ENCODE data around the gene HSPA12A.

Gene HSPA12A, protein sequence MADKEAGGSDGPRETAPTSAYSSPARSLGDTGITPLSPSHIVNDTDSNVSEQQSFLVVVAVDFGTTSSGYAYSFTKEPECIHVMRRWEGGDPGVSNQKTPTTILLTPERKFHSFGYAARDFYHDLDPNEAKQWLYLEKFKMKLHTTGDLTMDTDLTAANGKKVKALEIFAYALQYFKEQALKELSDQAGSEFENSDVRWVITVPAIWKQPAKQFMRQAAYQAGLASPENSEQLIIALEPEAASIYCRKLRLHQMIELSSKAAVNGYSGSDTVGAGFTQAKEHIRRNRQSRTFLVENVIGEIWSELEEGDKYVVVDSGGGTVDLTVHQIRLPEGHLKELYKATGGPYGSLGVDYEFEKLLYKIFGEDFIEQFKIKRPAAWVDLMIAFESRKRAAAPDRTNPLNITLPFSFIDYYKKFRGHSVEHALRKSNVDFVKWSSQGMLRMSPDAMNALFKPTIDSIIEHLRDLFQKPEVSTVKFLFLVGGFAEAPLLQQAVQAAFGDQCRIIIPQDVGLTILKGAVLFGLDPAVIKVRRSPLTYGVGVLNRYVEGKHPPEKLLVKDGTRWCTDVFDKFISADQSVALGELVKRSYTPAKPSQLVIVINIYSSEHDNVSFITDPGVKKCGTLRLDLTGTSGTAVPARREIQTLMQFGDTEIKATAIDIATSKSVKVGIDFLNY

GRCh38 chr10:116742367-116743265, at the start of gene HSPA12A:
TSS of gene HSPA12A (minus strand) at chr10:116742566. CDS start at chr10:116742469, 97 bp downstream.
- peak; percentile 2 for DNase-seq

DNA sequence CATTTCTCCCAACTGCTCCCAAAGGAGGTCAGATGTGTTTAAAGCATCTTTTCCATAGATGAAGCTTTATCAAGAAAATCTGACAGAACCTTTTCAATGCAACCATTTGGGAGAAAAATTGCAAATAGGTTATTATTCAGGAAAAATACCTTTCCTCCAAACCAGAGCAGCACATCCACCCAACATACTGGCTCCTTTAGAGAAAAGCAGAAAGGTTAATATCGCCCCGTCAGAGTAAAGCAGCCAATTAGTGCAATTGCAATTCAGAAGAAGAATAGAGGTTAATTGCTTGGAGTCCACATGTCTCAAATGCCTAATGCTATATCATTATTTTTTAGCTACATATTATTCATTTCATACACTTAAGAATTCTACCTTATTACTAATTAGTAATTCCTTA, 48.9 kb upstream of the HSPA12A start:
- no peak for DNase-seq

GRCh38 chr10:116787893-116788665, 45.7 kb upstream of the HSPA12A start:
- DNase-seq, result peak; percentile 56

DNA sequence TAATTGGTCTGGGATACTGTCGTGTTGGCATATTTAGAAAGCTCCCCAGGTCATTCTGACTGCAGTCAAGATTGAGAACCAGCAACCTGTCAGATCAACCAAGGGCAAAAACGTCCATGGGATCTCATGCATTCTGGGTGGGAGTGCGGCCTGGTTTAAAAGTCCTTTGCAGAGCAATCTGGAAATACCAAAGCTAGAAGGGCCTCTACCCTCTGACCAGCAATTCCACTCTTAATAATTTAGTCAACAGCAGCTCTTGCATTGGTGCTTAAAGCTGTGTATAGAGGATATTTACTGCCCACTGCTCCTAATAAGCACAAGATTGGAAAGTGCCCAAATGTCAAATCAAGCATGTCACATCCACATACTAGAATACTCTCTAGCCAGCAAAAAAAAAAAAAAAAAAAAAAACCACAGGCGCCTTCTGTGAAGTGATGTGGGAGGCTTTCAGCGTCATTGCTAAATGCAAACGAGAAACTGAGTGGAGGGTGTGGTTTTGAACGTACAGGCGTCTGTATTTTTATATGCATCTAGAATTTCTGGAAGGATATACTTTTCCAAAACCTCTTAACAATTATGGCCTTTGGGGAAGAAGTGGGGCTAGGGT, 44.8 kb upstream of the HSPA12A start:
- no peak for DNase-seq

- no peak for DNase-seq
Observed at GRCh38 chr10:116785867-116786266, 43.5 kb upstream of the HSPA12A start.

GRCh38 chr10:116785282-116785681, 42.9 kb upstream of the HSPA12A start:
- no peak for DNase-seq

DNA sequence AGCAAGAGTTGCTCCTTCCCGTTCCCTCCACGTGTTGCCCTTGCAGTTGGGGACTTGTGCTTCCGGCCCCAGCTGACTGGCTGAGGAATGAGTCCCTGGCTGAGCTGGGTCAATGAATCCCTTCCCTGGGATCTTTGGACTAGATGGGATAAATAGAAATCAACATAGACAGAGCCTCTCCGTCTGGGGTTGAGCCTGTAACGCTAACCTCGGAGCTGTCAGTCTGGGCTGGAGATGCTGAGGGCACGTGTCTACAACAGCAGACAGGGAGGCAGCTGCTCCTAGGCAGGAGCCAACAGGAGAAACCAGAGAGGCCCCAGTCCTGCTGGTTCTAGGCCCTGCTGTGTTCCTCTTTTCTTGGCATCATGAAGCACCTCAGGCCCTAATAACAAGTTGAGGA, 42.3 kb upstream of the HSPA12A start:
- no peak for DNase-seq

DNA sequence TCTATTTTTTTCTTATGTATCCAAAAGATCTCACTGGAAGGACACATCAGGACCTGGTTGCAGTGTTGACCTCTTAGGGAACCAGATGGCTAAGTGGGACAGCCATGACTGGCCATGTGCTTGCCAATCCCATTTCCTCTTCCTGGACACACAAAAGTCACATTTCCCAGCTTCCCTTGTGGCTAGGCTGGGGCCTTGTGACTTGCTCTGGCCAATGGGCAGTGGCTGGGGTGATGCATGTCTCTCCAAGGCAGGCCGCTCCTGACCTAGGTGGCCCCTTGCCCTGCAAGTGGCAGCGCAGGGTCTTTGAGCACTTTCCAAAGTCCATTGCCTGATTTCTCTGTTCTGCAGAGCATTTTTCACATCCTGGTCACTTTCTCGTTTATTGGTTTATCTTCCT, 41.7 kb upstream of the HSPA12A start:
- DNase-seq, result no peak

- DNase-seq, result no peak
Observed at GRCh38 chr10:116783011-116783655, 40.8 kb upstream of the HSPA12A start.

- DNase-seq, result no peak
Observed at GRCh38 chr10:116781370-116781884, 39.1 kb upstream of the HSPA12A start.

- no peak for DNase-seq
Observed at GRCh38 chr10:116780691-116781205, 38.4 kb upstream of the HSPA12A start.

DNA sequence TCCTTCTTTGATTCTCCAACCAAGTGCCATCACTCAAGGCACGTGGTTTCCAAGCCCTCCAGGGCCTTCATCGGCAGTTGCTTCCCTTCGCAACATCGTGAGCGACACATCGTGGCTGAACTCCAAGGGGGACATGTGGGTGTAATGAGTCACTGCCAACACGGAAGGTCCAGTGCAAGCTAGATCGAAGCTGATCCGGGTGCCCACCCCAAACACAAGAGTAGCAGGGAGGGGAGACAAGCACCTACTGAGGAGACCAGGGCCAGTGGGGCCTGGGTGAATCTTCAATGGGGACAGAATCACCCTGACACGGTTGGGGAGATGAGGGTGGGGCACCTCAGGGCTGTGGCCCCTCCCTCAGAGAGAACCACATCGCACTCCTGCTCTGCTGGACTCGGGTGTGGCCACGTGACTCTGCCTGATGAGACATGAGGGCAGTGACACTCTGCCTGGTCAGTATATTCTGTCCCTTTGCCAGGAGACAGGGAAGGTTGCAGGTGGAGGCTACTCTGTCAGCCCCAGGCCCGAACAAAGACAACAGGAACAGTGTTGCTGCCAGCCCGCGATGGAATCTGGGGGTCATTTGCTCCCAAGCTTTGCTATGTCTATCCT, 36.8 kb upstream of the HSPA12A start:
- DNase-seq, result no peak

DNA sequence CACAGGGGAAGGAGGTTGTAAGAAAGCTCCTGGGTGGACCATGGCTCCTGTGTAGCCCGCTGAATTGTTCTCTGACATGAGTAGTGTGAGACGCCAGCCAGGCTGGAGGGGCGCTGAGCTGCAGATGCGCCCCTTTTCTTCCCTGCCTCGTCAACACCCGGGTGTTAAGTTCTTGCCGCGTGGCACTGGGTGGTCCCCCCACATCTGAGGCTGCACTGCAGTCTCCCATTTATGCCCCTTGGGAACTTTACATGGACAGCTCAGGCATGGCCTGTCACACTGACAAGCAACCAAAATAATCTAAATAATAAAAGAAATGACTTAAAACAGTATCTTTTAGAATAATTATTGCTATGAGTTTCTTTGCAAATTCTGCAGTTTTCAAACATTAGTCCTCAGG, 34.6 kb upstream of the HSPA12A start:
- DNase-seq, result no peak

DNA sequence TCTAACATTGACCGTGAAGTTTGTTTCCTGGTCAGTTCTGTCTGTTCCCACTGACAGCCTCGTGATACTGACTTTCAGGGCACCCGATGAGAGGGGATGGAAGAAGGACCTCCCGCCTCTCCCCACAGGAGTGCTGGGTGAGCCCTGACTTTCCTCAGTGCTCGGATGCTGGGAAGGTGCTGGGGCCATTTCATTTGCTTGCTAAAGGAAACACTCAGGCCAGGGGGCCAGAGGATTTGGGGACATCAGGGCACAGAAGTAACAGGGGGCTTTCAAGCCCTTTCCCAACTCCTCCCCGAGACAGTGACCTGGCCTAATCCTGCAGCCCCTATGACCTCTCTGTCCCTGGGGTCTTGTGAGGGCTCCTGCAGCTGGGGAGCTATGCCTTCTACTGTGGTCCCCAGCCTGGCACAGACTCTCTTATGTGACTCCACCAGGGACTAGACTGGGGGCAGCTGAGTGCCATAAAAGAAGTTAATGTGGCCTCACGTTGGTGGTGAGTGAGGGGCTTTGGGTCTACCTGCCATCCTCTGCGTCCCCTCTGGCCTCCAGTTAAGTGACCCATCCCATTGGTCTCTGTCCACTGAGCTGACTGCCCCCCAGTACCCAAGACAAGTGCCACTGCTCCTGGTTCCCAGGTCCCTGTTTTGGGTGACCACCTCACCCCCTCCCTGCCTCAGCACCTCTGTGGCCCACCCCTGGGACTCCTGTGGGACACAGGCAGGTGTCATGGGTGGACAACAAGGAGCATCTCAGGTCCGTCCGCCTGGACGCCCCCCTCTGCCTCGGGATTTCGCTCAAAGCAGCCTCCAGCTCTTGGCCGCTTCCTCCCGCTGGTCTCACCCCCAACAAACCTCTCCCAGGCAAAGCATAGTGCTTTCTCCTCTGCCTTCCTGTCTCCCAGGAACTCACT, 33.4 kb upstream of the HSPA12A start:
- DNase-seq, result no peak

- no peak for DNase-seq
Observed at GRCh38 chr10:116774728-116775151, 32.4 kb upstream of the HSPA12A start.

DNA sequence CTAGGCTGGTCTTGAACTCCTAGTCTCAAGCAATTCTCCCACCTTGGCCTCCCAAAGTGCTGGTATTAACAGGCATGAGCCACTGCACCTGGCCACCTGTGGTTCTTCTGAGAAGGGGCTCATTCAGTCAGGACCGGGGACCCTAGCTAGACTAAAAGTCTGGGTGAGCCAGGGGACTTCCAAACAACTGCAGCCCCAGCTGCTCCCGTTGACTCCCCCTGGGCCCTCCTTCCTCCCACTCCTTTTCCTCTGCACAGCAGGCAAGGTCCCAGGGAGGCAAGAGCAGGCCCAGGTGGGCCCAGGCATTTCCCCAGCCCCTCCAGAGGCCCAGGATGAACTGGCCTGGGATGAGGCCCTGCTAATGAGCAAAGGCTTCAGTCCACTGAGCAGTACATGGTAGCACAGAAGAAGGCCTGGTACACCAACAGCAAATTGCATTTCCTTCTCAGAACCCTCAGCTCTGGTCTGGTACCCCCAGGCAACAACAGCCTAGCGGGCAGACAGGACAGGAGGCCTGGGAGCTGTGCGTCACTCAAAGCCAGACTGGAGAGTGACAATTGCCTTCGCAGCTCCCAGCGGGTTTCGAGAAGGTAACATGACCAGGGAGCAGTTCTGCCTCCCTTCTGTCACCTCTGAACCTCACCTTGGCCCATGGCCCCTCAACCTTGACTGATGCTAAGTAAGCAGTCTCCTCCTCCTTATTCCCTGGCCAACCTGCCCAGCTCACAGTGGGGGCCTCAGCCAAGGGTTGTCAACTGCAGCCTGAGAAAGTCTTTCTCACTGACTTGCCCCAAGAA, 30.7 kb upstream of the HSPA12A start:
- DNase-seq, result no peak

DNA sequence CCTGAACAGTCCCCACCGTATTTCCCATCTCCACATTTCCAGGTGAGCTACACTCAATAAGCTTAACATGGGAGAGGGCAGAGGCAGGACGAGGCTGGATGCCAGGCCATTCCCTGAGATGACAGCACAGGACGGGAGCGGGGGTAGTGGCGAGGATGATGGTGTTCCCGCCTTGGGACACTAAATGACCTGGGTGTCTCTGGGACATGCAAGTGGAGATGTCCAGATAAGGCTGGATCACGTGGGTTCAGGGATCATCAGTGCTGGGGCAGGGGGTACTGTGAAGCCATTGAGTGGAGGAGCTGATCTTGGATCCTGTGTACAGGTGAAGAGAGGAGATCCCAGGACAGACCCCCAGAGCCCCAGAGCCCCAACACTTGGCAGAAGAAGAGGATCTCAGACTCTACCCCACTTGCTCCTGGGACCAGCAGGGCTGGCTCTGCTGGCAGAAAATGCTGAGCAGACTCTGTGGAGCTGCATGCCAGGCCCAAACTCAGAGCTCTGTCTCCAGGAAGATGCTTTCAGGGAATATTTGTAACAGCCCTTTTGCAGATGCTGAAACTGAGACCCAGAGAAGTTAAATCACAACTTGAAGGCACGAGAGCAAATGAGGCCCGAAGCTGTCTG, 29.7 kb upstream of the HSPA12A start:
- no peak for DNase-seq
